ENCODE results near the gene CACNA1D. TPM values are rescaled to one million over a fixed set of nuclear protein-coding genes. Genes with fewer than 3 reads are reported as not detected.

Gene CACNA1D
- total RNA-seq, 1 experiment from 2014 or later: 1.1 TPM

DNA sequence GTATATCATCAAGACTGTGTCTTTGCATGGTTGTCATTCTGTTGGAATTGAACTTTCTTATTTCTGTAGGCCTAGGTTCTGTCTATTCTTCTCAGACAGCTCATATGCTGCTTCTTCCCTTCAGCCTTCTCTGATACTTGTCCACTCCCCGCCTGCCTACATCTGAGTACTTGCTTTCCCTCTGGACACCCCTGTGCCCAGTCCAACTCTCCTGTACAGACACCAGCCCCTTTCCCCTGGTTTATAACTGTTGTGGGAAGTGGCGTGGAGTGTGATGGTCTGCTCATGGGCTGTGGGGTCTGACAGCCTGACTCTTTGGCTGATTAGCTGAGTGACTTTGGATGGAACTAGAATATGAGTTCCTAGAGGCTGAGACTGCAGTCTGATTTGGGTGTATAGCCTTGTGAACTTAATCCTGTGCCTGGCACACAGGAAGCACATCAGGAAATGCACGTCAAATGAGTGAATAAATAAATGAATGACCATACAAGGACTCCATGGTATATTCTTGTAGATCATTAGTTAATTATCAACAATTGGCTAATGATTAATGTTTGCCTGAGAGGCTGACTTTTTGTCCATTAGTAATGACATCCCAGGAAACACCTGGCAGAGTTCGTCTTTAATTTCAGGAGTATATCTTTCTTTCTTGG is 11.8 kb downstream of the CACNA1D start:
- DNase-seq (ENCODE audit: low read depth, low spot score) (no peak), ATAC-seq (no peak)
- H3K36me3 ChIP-seq (ENCODE audit: control insufficient read depth in 1 of 2, insufficient read depth in 2 of 2, low read length in 2 of 2): no peaks in the 10 kb centered on the region
- H3K27ac ChIP-seq (ENCODE audit: low read depth, low read length): no peak overlapping the region
- no peaks in the 10 kb centered on the region for H3K9me2 ChIP-seq (ENCODE audit: insufficient read depth)
- intact Hi-C loops (cut with micrococcal nuclease): no loop called here
- H4K20me1 ChIP-seq (ENCODE audit: insufficient read depth): no peaks in the 10 kb centered on the region
- no peak overlapping the region for H3K4me3 ChIP-seq (replicated peaks in 1 of 2; ENCODE audit: low read depth in 1 of 2, low read length in 2 of 2)
- ChIA-PET POLR2A (interaction anchor here (0.7 kb wide), 1 partner anchor 94 kb away, joined by 3 read pairs; no protein-coding TSS in a partner anchor), CTCF (no interaction called here), RAD21 (ENCODE audit: low non-redundant PET in 1 of 2, low total read pairs in 2 of 2, uncharacterized antibody in 2 of 2, unreplicated experiment in 2 of 2) (no interaction called here)
- H3K4me1 ChIP-seq (ENCODE audit: control insufficient read depth in 1 of 2, insufficient read depth in 2 of 2, low read length in 2 of 2): no peaks in the 10 kb centered on the region
- H3K27me3 ChIP-seq (ENCODE audit: insufficient read depth, low read length): peaks cover 11% of the 10 kb centered on the region; the same call in 1 of the 2 replicates
- H3K79me2 ChIP-seq (ENCODE audit: insufficient read depth, low read length): no peaks in the 10 kb centered on the region
- no peaks in the 10 kb centered on the region for H3K9me3 ChIP-seq (ENCODE audit: control insufficient read depth in 1 of 2, insufficient read depth in 1 of 2, low read depth in 1 of 2, low read length in 2 of 2)
- no peak overlapping the region for H2AFZ ChIP-seq (ENCODE audit: low read depth, low read length, poor library complexity, severe bottlenecking)
- H3K9ac ChIP-seq (ENCODE audit: low read length): no peak overlapping the region
- BruUV-seq (replicated peaks): no TSS peak
- H3K4me2 ChIP-seq (ENCODE audit: low read length): no peak overlapping the region
- TF ChIP-seq EGR1 (IDR thresholded peaks at IDR 0.05; ENCODE audit: low read depth) (no peak), EZH2phosphoT487 (IDR thresholded peaks at IDR 0.05; ENCODE audit: borderline replicate concordance) (no peak), YY1 (IDR thresholded peaks at IDR 0.05; ENCODE audit: extremely low read depth, insufficient replicate concordance, low read depth, low read length) (no peak), RAD21 (IDR thresholded peaks at IDR 0.05; ENCODE audit: low read depth) (no peak), SIN3A (IDR thresholded peaks at IDR 0.05; ENCODE audit: low read depth) (no peak), POLR2AphosphoS5 (IDR thresholded peaks at IDR 0.05; ENCODE audit: low read depth, low read length) (no peak), ZNF274 (IDR thresholded peaks at IDR 0.05; ENCODE audit: low read depth, low read length) (no peak), TCF7L2 (IDR thresholded peaks at IDR 0.05; ENCODE audit: borderline replicate concordance, extremely low read depth, insufficient read depth, insufficient read length) (no peak), EZH2 (IDR thresholded peaks at IDR 0.05) (no peak)
- TF ChIP-seq, protein P1, sequence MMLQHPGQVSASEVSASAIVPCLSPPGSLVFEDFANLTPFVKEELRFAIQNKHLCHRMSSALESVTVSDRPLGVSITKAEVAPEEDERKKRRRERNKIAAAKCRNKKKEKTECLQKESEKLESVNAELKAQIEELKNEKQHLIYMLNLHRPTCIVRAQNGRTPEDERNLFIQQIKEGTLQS (IDR thresholded peaks at IDR 0.05): no peak
- TF ChIP-seq, protein P2, sequence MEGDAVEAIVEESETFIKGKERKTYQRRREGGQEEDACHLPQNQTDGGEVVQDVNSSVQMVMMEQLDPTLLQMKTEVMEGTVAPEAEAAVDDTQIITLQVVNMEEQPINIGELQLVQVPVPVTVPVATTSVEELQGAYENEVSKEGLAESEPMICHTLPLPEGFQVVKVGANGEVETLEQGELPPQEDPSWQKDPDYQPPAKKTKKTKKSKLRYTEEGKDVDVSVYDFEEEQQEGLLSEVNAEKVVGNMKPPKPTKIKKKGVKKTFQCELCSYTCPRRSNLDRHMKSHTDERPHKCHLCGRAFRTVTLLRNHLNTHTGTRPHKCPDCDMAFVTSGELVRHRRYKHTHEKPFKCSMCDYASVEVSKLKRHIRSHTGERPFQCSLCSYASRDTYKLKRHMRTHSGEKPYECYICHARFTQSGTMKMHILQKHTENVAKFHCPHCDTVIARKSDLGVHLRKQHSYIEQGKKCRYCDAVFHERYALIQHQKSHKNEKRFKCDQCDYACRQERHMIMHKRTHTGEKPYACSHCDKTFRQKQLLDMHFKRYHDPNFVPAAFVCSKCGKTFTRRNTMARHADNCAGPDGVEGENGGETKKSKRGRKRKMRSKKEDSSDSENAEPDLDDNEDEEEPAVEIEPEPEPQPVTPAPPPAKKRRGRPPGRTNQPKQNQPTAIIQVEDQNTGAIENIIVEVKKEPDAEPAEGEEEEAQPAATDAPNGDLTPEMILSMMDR (IDR thresholded peaks at IDR 0.05 in 2 of 3, conservative IDR thresholded peaks at IDR 0.05 in 1 of 3; ENCODE audit: borderline replicate concordance in 1 of 3, insufficient read depth in 1 of 3, low read depth in 2 of 3, low read length in 2 of 3): no peak
- TF ChIP-seq, protein P3, sequence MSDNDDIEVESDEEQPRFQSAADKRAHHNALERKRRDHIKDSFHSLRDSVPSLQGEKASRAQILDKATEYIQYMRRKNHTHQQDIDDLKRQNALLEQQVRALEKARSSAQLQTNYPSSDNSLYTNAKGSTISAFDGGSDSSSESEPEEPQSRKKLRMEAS (IDR thresholded peaks at IDR 0.05): no peak
- TF ChIP-seq, protein P4, sequence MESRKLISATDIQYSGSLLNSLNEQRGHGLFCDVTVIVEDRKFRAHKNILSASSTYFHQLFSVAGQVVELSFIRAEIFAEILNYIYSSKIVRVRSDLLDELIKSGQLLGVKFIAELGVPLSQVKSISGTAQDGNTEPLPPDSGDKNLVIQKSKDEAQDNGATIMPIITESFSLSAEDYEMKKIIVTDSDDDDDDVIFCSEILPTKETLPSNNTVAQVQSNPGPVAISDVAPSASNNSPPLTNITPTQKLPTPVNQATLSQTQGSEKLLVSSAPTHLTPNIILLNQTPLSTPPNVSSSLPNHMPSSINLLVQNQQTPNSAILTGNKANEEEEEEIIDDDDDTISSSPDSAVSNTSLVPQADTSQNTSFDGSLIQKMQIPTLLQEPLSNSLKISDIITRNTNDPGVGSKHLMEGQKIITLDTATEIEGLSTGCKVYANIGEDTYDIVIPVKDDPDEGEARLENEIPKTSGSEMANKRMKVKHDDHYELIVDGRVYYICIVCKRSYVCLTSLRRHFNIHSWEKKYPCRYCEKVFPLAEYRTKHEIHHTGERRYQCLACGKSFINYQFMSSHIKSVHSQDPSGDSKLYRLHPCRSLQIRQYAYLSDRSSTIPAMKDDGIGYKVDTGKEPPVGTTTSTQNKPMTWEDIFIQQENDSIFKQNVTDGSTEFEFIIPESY (IDR thresholded peaks at IDR 0.05; ENCODE audit: extremely low read depth, insufficient replicate concordance, low read length): no peak

Data from HCT116 (cell line).